ENCODE data around the gene ZSCAN29. TPM values are rescaled to one million over a fixed set of nuclear protein-coding genes. Genes with fewer than 3 reads are reported as not detected.

Gene ZSCAN29
- total and polyA plus RNA-seq, 8 donors, result 7.0 to 18.8 (median 12.8) TPM

DNA sequence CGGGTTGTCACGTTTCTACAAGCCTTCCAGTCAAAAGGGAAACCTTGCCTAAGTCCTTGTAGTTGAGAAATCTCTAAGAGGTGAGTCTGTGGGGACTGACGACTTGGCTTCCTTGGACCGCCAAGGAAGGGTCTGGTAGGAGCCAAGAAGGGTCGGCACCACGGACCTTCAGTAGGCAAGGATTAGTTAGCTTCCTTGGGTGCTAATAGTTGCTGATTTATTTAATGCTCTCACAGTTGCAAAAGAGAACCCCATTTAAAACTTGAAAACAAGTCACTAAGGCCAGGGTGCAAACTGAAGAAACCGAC lies 40.1 kb downstream of the ZSCAN29 start:
- no peak for FAIRE-seq
- peak overlapping the region; percentile 84 to 94 (median 91) for H3K27ac ChIP-seq

DNA sequence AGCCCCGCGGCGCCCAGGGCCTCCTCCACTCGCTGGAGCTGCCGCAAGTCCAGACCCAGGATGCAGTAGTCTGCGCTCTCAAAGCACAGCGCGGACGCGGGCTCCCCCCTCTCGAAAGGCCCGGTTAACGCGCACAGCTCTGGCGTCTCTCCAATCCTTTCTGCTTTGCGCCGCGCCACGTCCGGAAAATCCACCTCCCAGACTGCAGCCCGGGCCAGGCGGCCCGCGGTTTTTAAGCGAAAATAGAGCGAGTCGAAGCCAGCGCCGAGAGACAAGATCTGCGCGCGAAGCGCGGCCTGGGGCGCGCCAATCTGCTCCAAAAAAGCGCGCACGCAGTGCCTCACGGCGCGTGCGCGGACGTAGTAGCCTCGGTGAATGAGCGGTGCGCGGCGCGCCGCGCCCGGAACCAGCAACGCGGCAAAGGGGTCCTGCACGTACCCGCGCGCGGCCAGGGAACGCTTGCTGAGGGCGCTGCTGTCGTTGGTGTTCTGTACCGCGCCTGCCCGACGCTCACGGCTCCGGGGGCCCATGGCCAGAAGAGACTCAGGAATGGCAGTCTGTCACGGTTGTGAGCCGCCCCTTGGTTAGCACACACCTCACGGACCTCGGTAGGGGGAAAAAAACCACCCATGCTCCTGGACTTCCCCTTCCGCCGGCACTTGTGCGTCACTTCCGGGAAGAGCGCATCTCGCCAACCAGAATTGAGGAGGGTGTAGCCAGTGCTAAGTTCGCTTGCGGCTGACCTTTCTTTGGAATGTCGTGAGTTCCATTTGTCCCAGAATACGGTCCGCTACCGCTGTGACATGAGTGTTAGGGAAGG lies 40.7 kb downstream of the ZSCAN29 start, which contains the start of gene LCMT2:
TSS of gene LCMT2 (minus strand) at position 614 of the 820 bp plus-strand sequence. CDS start at position 530, 84 bp downstream.
- TF ChIP-seq, protein P1, sequence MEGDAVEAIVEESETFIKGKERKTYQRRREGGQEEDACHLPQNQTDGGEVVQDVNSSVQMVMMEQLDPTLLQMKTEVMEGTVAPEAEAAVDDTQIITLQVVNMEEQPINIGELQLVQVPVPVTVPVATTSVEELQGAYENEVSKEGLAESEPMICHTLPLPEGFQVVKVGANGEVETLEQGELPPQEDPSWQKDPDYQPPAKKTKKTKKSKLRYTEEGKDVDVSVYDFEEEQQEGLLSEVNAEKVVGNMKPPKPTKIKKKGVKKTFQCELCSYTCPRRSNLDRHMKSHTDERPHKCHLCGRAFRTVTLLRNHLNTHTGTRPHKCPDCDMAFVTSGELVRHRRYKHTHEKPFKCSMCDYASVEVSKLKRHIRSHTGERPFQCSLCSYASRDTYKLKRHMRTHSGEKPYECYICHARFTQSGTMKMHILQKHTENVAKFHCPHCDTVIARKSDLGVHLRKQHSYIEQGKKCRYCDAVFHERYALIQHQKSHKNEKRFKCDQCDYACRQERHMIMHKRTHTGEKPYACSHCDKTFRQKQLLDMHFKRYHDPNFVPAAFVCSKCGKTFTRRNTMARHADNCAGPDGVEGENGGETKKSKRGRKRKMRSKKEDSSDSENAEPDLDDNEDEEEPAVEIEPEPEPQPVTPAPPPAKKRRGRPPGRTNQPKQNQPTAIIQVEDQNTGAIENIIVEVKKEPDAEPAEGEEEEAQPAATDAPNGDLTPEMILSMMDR (IDR thresholded peaks at IDR 0.05), result no peak
- FAIRE-seq, result no peak
- peak; percentile 96 to 98 (median 97) for ATAC-seq
- intact Hi-C loops (cut with DNase I), result no loop called here
- DNase-seq, result peak; percentile 86 to 94 (median 90)
- 0% methylated on average over 86 of the region's 86 CpGs for WGBS, 2 donors
- no peaks in the 10 kb centered on the region for H3K9me3 ChIP-seq
- peaks cover 0 to 15% (median 13%) of the 10 kb centered on the region in 3 donors for H3K4me1 ChIP-seq
- H3K4me3 ChIP-seq, result peak within 1 kb of the TSS; percentile 39 to 90 (median 67)
- no peaks in the 10 kb centered on the region for H3K36me3 ChIP-seq
- peak within 1 kb of the TSS; percentile 84 to 94 (median 91) for H3K27ac ChIP-seq
- H3K27me3 ChIP-seq, result no peaks in the 10 kb centered on the region

More for the DNA sequence above, 40.1 kb downstream of the ZSCAN29 start:
- Histone ChIP-seq H3K36me3 (no peaks in the 10 kb centered on the region), H3K9me3 (no peaks in the 10 kb centered on the region), H3K4me3 (peak overlapping the region; percentile 39 to 90 (median 67)), H3K4me1 (peaks cover 0 to 15% (median 13%) of the 10 kb centered on the region in 3 donors), H3K27me3 (no peaks in the 10 kb centered on the region)
- intact Hi-C loops (cut with DNase I), result no loop called here
- 3 to 5% methylated on average over 7 of the region's 7 CpGs for WGBS, 2 donors
- TF ChIP-seq, protein P1 (IDR thresholded peaks at IDR 0.05), result no peak
- ATAC-seq, result peak in 1 of 4 donors; percentile 9
- no peak for DNase-seq

DNA sequence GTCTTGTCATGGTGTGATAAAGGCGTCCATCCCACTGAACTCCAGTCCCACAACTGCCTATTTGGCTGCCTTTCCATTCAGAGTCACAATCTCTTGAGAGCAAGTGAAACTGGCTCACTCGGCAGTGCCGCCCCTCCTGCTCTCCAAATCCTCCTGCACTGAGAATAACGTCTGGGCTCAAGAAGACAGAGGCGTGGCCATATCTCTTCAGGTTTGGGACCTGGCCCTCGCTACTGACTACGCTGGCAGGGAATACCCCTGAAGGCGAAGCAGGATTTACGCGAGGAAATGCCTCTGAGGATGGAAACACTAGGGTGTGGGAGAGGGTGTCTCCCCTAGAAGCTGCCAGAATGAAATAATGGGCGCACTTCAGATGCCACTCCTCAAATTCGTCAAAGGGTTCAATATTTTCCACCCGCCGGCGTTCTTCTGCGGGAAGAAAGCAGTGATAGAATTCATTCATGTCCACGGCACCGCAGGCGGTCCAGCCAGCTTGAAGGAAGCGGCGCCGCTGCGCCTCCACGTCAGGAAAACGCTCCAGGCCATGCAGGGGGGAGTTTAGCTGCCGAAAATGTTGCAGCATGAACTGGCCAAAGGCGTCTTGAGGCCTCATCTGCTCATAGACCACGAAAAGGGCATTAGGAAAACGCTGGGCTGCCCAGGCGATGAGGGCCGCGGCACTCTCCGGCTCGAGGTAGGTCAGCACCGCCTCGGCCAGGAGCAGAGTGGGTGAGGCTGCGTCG lies 41.5 kb downstream of the ZSCAN29 start:
- TF ChIP-seq, protein P1 (IDR thresholded peaks at IDR 0.05), result no peak
- no peaks in the 10 kb centered on the region for H3K36me3 ChIP-seq
- H3K4me1 ChIP-seq, result peaks cover 0 to 15% (median 13%) of the 10 kb centered on the region in 3 donors
- WGBS, 2 donors, result 12% methylated on average over 38 of the region's 38 CpGs
- peak overlapping the region; percentile 39 to 90 (median 67) for H3K4me3 ChIP-seq
- peak overlapping the region; percentile 84 to 94 (median 91) for H3K27ac ChIP-seq
- FAIRE-seq, result no peak
- intact Hi-C loops (cut with DNase I), result no loop called here
- H3K27me3 ChIP-seq, result no peaks in the 10 kb centered on the region
- no peaks in the 10 kb centered on the region for H3K9me3 ChIP-seq
- DNase-seq, result peak in 1 of 6 donors; percentile 13
- peak in 3 of 4 donors; percentile 8 to 30 (median 17) for ATAC-seq

DNA sequence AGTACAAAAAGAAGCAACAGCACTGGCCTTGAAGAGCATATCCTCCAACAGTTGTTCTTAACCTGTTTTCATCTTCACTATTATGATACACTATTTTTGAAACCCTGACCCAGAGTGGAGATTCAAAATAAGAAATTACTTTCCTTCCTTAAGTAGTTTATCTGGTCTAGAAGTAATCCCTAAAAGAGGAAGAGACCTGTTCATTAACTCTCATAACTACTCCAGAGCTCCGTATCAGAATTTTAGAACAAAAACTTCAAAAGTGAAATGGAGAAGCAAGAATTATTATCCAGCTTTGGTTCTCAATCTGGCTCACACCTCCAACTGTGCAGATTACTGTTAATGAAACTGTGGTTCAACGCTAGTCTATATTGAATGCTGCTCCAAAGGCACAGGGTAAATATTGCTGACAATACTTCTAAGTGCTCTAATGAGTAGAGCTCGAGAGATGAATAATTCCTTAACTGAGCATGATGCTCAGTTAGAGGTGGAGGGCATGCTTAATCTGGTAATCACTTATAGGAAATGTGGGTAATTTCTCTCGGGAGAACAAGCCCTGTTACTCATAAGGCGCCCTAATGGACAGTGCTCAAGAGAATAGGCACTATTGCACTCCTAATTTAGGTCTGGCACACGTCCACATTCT lies 45.7 kb downstream of the ZSCAN29 start:
- DNase-seq, result no peak
- no peaks in the 10 kb centered on the region for H3K27me3 ChIP-seq

More for the DNA sequence above, 45.7 kb downstream of the ZSCAN29 start:
- Histone ChIP-seq H3K4me3 (no peak overlapping the region), H3K9me3 (no peaks in the 10 kb centered on the region), H3K36me3 (no peaks in the 10 kb centered on the region), H3K27ac (no peak overlapping the region), H3K4me1 (peaks cover 0 to 13% (median 12%) of the 10 kb centered on the region in 3 donors)
- no peak for ATAC-seq
- WGBS, 2 donors, result 65 to 68% methylated on average over 6 of the region's 6 CpGs
- intact Hi-C loops (cut with DNase I), result no loop called here
- TF ChIP-seq, protein P1 (IDR thresholded peaks at IDR 0.05), result no peak
- no peak for FAIRE-seq
